ENCODE data around the gene MAPT. TPM values are rescaled to one million over a fixed set of nuclear protein-coding genes. Genes with fewer than 3 reads are reported as not detected.

Gene MAPT
- total RNA-seq, 1 experiment from 2014 or later, result 8.3 TPM

- no peak overlapping the region for H3K4me3 ChIP-seq (ENCODE audit: low read depth, low read length, poor library complexity, severe bottlenecking)
- H3K4me1 ChIP-seq (ENCODE audit: insufficient read depth, low read length, poor library complexity, severe bottlenecking), result no peaks in the 10 kb centered on the region
- H3K27me3 ChIP-seq (replicated peaks; ENCODE audit: insufficient read depth, low read depth, low read length, poor library complexity), result no peaks in the 10 kb centered on the region
- ChIA-PET CTCF (no interaction called here), POLR2A (ENCODE audit: low non-redundant PET) (no interaction called here)
- DNase-seq (ENCODE audit: low spot score), result no peak
- intact Hi-C loops (cut with micrococcal nuclease; ENCODE audit: unreplicated experiment), result no loop called here
- BruUV-seq (replicated peaks), result no TSS peak
- no peaks in the 10 kb centered on the region for H3K36me3 ChIP-seq (ENCODE audit: insufficient read depth, low read length, poor library complexity, severe bottlenecking)
- H3K27ac ChIP-seq (ENCODE audit: low read depth, low read length, poor library complexity, severe bottlenecking), result no peak overlapping the region
- TF ChIP-seq EZH2 (IDR thresholded peaks at IDR 0.05; ENCODE audit: borderline replicate concordance, low read depth, low read length, poor library complexity, severe bottlenecking), result no peak
- TF ChIP-seq CTCF (conservative IDR thresholded peaks at IDR 0.05; ENCODE audit: low read depth, low read length), result no peak
- no peaks in the 10 kb centered on the region for H3K9me3 ChIP-seq (ENCODE audit: low read depth, low read length, poor library complexity, severe bottlenecking)
Observed at GRCh38 chr17:45964634-45965033, 70.3 kb downstream of the MAPT start.

GRCh38 chr17:45965812-45966211, 71.5 kb downstream of the MAPT start:
- POLR2A ChIA-PET (ENCODE audit: low non-redundant PET), result no interaction called here
- no peak for DNase-seq (ENCODE audit: low spot score)
- Histone ChIP-seq H3K27ac (ENCODE audit: low read depth, low read length, poor library complexity, severe bottlenecking) (no peak overlapping the region), H3K4me3 (ENCODE audit: low read depth, low read length, poor library complexity, severe bottlenecking) (no peak overlapping the region), H3K27me3 (replicated peaks; ENCODE audit: insufficient read depth, low read depth, low read length, poor library complexity) (no peaks in the 10 kb centered on the region), H3K9me3 (ENCODE audit: low read depth, low read length, poor library complexity, severe bottlenecking) (no peaks in the 10 kb centered on the region), H3K4me1 (ENCODE audit: insufficient read depth, low read length, poor library complexity, severe bottlenecking) (no peaks in the 10 kb centered on the region), H3K36me3 (ENCODE audit: insufficient read depth, low read length, poor library complexity, severe bottlenecking) (no peaks in the 10 kb centered on the region)
- CTCF ChIA-PET, result no interaction called here
- BruUV-seq (replicated peaks), result no TSS peak
- TF ChIP-seq CTCF (conservative IDR thresholded peaks at IDR 0.05; ENCODE audit: low read depth, low read length) (no peak), EZH2 (IDR thresholded peaks at IDR 0.05; ENCODE audit: borderline replicate concordance, low read depth, low read length, poor library complexity, severe bottlenecking) (no peak)
- intact Hi-C loops (cut with micrococcal nuclease; ENCODE audit: unreplicated experiment), result no loop called here

GRCh38 chr17:45966606-45967280, 72.4 kb downstream of the MAPT start:
- no peaks in the 10 kb centered on the region for H3K9me3 ChIP-seq (ENCODE audit: low read depth, low read length, poor library complexity, severe bottlenecking)
- no peak for DNase-seq (ENCODE audit: low spot score)

More at GRCh38 chr17:45966606-45967280, 72.4 kb downstream of the MAPT start:
- Histone ChIP-seq H3K27me3 (replicated peaks; ENCODE audit: insufficient read depth, low read depth, low read length, poor library complexity) (no peaks in the 10 kb centered on the region), H3K4me1 (ENCODE audit: insufficient read depth, low read length, poor library complexity, severe bottlenecking) (no peaks in the 10 kb centered on the region), H3K4me3 (ENCODE audit: low read depth, low read length, poor library complexity, severe bottlenecking) (no peak overlapping the region), H3K27ac (ENCODE audit: low read depth, low read length, poor library complexity, severe bottlenecking) (no peak overlapping the region), H3K36me3 (ENCODE audit: insufficient read depth, low read length, poor library complexity, severe bottlenecking) (no peaks in the 10 kb centered on the region)
- intact Hi-C loops (cut with micrococcal nuclease; ENCODE audit: unreplicated experiment), result no loop called here
- no TSS peak for BruUV-seq (replicated peaks)
- TF ChIP-seq CTCF (conservative IDR thresholded peaks at IDR 0.05; ENCODE audit: low read depth, low read length) (no peak), EZH2 (IDR thresholded peaks at IDR 0.05; ENCODE audit: borderline replicate concordance, low read depth, low read length, poor library complexity, severe bottlenecking) (no peak)
- CTCF ChIA-PET, result no interaction called here
- POLR2A ChIA-PET (ENCODE audit: low non-redundant PET), result no interaction called here

All from A673 (cell line).